ENCODE results near the gene KAT5.

DNA sequence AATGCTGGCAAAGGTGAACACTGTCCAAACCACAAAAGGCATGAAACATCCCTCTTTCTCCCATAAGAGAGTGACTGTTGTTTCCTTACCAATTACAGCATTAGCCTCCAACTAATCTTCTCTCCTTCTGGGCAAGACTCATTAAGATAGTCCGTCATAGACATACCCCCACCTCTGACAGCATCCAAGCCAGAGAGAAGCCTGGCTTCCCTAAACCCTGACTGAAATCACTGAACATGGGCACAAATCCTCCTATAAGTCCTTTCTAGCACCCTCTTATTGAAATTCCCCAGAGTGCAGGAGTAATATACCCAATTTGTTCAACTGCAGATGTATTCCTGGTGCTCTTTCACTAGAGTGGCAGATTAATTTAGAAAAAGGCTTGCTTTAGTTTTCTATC, 10.2 kb downstream of the KAT5 start:
- TF ChIP-seq, protein P1, sequence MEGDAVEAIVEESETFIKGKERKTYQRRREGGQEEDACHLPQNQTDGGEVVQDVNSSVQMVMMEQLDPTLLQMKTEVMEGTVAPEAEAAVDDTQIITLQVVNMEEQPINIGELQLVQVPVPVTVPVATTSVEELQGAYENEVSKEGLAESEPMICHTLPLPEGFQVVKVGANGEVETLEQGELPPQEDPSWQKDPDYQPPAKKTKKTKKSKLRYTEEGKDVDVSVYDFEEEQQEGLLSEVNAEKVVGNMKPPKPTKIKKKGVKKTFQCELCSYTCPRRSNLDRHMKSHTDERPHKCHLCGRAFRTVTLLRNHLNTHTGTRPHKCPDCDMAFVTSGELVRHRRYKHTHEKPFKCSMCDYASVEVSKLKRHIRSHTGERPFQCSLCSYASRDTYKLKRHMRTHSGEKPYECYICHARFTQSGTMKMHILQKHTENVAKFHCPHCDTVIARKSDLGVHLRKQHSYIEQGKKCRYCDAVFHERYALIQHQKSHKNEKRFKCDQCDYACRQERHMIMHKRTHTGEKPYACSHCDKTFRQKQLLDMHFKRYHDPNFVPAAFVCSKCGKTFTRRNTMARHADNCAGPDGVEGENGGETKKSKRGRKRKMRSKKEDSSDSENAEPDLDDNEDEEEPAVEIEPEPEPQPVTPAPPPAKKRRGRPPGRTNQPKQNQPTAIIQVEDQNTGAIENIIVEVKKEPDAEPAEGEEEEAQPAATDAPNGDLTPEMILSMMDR (IDR thresholded peaks at IDR 0.05): no peak
- no peak for TF ChIP-seq POLR2A (IDR thresholded peaks at IDR 0.05)

Data from tibial nerve (tissue), 3 donors.